ENCODE results near the gene PNMT.

PNMT gene

DNA sequence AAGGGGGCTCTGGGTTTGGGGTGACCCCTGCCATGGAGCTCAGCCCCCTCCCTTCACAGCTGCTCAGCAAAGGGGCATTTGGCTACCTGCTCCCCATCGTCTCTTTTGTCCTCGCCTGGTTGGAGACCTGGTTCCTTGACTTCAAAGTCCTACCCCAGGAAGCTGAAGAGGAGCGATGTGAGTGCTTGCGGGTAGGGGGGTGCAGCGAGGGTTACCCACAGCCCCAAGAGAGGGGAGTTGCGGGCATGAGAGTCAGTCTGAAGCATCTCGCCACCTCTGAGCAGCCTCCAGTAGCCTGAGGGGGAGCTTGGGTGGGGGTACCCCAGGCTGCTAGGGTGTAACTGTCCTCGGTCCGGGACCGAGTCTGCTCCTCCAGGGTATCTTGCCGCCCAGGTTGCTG lies 9.9 kb upstream of the PNMT start:
- DNase-seq, result no peak

DNA sequence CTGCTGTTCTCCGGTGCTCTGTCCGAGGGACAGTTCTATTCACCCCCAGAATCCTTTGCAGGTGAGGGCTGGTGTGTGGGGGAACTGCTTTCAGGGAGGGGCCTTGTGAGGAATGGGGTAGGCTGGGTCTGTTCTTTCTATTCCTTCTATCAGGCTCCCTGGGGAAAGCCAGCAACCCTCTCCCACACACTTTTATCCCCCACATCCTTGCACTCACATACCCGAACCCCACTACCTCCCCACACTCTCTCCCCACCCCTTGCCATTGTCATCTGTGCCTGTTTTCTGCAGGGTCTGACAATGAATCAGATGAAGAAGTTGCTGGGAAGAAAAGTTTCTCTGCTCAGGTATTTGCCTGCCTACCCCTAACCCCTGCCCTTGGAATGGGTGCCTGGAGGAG lies 9.5 kb upstream of the PNMT start:
- no peak for DNase-seq

DNA sequence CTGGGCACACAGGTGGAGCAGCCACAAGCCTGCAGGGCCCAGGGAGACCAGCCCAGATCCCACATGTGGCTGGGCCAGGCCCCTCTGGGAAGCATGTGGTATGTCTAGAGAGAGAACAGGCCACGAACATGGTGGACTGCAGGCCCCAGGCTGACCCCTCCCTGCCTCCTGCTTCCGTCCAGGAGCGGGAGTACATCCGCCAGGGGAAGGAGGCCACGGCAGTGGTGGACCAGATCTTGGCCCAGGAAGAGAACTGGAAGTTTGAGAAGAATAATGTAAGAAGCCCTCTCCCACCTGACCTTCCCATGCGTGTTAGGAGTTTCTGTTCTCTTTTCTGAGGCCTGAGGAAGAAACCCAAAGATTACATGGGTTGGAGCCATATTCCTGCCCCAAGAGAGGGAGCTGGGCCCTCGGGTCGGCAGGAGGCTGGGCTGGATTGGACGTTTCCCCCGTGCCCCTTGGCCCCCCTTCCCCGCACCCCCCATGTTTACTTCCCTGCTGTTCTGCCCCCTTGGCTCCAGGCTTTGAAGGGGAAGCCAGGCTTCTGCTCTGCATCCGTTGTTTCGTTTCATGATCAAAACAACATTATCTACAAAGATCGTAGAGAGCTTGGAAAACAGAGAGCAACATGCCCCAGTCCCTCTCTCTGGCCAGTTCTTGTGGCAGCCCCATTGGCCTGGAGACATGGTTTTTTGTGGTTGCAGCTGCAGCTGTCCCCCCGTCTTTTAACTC lies 8.8 kb upstream of the PNMT start:
- DNase-seq, result no peak

DNA sequence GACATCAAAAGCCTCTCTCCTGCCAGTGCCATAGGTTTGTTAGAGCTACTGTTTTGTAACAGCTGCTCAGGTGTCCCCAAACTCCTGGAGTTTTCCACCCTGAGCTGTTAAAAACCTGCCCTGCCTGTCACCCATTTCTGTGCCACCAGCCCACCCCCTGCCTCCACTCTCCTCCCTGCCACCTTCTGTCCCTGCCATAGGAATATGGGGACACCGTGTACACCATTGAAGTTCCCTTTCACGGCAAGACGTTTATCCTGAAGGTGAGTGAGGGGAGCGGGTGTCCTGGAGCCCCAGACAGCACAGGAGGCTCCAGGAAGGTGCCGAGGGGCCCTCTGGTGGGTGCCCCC lies 8.3 kb upstream of the PNMT start:
- DNase-seq, result no peak

DNA sequence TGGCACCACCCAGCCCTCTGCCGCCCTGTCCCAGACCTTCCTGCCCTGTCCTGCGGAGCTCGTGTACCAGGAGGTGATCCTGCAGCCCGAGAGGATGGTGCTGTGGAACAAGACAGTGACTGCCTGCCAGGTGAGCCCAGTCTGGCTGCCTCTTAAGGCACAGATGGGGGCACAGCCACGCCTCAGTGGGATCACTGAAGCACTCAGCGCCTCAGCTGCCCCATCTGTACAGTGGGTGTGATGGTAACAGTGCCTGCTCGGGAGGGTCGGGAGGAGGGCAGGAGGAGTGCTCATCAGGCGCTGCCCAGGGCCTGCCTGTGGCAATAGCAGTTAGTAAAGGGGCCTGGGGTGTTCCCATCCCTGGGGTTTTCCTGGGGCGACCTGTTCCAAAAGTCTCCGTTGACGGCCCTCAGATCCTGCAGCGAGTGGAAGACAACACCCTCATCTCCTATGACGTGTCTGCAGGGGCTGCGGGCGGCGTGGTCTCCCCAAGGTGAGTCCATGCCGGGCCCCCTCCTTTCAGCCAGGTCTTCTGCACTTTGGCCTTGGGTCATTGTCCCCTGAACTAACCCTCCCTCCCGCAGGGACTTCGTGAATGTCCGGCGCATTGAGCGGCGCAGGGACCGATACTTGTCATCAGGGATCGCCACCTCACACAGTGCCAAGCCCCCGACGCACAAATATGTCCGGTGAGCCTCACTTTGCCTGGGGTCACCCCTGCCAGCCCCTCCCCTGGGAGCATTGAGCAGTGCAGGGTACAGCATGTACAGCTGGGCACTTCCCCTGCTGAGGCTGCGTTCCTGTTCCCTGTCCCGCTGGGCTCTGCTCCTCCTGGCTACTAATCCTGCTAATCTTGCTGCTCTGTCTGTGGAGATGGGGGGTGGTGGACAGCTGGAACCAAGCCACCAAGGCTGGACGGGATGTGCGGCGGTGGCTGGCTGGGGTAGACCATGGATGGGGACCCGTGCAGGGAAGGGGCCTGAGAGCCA lies 7.6 kb upstream of the PNMT start:
- no peak for DNase-seq

DNA sequence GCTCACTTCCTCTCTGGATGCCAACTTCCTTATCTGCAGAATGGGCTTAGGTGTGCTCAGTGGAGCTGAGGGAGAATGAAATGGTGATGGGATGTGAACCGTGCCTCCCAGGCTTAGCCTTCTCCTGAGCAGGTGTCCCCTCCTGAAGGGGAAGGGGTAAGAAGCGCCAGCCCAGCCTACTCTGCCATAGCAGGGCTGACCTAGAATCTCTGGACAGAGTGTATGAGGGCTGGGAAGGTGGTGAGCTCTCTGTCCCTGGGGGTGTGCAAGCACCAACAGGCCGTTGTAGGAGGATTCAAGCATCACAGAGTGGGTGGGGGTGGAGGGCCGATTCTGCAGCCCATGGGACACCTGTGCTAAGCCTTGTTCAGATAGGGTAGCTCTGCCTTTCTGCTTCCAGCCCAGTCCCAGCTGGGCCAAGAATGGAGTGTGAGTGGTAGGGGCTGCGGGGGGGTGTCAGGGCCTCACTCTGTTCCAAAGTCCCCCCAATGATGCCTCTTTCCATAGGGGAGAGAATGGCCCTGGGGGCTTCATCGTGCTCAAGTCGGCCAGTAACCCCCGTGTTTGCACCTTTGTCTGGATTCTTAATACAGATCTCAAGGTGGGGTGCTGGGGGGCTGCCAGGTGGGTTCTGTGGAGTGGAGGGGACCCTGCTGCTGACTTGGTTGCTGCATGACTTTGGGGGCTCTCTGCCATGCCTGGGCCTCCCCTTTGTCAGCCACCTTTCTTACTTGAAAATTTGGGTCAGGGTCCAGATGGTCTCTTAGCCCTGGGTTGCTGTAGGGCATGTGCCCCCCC lies 6.3 kb upstream of the PNMT start:
- no peak for DNase-seq

DNA sequence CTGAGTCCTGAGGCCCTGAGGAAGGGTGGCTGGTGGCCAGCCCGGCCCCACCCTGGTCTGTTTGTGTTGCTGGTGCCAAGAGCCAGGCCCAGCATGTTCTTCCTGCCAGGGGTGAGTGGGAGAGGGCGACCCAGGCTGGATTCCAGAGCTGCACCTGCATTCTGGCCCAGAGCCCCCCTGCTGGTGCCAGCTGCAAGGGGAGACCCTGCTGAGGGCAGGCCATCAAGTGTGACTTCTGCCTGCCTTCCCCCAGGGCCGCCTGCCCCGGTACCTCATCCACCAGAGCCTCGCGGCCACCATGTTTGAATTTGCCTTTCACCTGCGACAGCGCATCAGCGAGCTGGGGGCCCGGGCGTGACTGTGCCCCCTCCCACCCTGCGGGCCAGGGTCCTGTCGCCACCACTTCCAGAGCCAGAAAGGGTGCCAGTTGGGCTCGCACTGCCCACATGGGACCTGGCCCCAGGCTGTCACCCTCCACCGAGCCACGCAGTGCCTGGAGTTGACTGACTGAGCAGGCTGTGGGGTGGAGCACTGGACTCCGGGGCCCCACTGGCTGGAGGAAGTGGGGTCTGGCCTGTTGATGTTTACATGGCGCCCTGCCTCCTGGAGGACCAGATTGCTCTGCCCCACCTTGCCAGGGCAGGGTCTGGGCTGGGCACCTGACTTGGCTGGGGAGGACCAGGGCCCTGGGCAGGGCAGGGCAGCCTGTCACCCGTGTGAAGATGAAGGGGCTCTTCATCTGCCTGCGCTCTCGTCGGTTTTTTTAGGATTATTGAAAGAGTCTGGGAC lies 5.5 kb upstream of the PNMT start:
- no peak for DNase-seq

DNA sequence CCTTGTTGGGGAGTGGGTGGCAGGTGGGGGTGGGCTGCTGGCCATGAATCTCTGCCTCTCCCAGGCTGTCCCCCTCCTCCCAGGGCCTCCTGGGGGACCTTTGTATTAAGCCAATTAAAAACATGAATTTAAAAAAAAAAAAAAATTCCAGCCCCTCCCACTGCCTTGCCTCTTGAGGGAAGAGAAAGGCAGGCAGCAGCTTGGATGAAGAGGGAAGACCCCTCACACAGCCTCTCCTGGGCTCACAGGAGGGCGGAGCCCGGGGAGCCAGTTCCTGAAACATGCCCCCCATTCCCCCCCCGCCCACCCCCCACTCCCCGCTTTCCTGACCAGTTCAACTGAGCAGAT lies 4.9 kb upstream of the PNMT start:
- no peak for DNase-seq

DNA sequence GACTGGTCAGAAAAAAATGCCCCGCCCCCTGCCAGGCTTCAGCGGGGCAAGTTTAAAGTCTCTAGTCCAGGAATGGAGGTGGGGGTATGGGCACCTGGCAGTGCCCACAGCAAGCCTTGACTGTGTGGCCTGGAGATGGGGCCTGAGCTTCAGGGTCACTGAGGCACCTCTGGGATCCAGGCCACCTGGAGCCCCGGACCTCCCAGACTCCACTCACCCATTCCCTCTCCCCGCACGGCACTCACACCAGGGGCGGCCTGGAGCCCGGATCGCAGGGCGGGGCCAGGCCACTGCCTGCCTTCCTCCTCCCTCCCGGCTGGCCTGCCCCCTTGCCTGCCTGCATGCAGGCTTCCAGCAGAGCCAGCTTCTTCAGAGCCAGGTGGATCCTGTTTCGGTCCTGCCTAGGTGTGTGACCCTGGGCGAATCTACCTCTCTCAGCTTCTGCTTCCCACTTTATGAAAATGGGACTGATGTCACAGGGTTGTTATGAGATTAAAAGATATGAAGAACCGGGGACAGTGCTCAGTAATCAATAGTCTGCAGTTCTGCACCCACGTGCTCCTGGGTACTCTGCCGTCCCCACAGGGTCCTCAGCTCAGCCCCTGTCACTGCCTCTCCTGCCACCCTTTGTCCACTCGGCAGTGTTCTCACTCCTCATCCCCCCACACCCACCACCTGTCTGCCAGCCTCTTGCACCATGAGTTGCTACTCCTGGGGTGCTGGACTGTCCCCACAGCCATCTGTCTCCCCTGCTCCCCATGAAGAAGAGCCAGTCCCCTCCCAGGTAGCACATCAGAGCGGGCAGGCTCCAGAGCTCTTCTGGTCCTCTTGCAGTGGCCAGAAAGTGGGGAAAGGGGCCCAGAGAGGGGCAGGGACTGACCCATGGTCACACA lies 4.3 kb upstream of the PNMT start:
- DNase-seq, result no peak

DNA sequence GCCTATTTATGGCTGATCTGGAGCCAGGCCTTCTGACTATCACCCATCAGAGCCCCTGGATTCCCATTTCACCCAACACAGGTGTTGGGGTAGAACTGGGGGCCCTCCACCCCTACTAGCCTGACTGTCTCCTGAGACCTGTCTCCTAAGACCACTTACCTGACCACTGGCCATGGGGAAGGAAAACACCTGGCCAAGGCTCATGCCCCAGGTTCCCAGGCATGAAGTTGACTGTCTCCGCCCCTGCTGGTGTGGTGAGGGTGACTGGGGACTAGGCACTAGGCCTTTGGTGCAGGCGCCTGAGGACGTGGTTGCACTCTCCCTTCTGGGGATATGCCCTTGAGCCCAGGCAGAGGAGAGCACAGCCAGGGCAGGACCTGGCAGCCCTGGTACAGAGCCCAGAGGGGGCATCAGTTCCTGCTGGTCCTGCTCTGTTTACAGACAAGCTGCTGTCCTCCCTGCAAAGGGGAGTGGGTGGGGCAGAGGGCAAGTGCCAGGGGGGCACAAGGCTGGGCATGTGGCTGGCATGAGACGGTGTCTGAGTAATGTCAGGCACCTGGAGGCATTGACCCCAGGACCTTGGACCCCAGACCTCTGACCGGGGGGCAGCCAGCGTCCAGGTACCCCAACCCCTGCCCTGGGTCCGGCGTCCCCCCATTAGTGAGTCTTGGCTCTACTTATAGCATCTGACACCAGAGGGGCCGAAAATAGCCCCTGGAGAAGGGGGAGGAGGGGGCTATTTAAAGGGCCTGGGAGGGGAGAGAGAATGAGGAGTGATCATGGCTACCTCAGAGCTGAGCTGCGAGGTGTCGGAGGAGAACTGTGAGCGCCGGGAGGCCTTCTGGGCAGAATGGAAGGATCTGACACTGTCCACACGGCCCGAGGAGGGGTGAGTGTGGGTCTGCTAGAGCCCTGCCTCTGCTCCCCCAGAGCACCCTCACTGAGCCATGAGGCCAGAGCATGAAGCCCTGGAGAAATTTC lies 3.4 kb upstream of the PNMT start, which contains the start of gene TCAP:
TCAP (plus strand) TSS at position 769 of the 981 bp plus-strand sequence; CDS start at position 780, 11 bp downstream.
- no peak for DNase-seq

DNA sequence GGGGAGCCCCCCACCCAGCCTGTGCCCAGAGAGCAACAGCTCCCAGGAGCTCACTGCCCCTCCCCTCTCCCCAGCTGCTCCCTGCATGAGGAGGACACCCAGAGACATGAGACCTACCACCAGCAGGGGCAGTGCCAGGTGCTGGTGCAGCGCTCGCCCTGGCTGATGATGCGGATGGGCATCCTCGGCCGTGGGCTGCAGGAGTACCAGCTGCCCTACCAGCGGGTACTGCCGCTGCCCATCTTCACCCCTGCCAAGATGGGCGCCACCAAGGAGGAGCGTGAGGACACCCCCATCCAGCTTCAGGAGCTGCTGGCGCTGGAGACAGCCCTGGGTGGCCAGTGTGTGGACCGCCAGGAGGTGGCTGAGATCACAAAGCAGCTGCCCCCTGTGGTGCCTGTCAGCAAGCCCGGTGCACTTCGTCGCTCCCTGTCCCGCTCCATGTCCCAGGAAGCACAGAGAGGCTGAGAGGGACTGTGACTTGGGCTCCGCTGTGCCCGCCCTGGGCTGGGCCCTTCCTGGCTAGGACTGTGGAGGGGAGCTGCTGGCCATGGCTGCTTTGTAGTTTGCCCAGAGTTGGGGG lies 2.5 kb upstream of the PNMT start:
- DNase-seq, result no peak

DNA sequence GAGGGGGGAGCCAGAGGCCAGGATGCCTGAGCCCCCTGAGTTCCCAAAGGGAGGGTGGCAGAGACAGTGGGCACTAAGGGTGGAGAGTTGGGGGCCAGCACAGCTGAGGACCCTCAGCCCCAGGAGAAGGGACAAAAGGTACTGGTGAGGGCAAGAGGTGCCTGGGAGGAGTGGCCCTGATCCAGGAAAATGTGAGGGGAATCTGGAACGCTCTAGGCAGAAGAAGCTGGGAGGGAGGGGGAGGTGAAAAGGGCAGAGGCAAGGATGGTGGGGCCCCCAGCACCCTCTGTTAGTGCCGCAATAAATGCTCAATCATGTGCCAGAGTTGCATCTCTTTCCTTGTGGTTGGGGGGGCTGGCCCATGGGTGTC lies 2.0 kb upstream of the PNMT start:
- DNase-seq, result no peak

DNA sequence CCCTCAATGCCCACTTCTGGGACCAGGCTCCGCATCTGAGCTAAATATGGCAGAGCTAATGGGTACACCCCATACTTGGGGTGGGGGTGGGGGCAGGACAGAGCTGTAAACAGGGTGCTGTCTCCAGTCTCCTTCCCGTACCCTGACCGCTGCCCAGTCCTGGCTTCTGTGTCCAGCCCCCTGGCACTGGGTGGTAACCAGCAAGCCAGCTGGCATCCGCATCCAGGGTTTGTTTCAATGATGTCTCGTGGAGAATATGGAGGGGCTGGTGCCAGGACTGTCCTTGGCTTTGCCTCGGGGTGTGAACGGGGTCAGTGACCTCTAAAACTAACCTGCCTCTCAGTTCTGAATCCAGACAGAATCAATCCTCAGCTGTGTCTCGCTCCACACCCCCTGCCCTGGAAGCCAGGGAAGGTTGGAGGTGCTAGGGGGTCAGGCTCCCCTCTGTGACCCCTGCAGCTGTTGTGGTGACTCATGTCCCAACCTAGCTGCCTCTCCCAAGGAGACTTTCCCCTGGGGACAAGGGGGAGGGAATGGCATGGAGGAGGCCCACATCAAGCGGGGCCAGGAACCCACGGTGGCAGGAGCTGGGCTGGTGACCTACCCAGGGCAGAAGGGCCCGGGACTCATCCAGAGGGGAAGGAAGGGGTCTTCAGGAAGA lies 1.5 kb upstream of the PNMT start:
- no peak for DNase-seq

DNA sequence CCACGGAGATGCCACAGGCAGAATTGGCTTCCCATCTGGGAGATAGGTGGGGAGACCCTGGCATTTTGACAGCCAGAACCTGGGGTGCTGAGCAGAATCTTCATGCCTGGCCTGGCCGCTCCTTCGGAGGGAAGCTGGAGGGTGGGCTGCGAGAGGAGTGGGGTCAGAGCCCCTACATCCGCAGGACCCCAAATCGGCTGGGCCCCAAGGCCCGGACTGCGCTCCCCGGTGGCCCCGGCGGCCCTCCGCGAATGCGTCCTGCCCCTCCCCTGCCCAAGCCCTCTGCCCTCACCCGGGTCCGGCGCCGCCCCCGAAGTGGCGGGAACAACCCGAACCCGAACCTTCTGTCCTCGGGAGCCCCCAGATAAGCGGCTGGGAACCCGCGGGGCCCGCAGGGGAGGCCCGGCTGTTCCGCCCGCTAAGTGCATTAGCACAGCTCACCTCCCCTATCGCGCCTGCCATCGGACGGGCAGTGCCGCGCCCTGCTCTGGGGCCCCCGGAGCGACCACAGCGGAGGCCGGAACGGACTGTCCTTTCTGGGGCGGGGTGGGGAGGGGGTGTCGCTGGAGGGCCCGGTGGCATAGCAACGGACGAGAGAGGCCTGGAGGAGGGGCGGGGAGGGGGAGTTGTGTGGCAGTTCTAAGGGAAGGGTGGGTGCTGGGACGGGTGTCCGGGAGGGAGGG lies 850 bp upstream of the PNMT start:
- DNase-seq, result no peak

DNA sequence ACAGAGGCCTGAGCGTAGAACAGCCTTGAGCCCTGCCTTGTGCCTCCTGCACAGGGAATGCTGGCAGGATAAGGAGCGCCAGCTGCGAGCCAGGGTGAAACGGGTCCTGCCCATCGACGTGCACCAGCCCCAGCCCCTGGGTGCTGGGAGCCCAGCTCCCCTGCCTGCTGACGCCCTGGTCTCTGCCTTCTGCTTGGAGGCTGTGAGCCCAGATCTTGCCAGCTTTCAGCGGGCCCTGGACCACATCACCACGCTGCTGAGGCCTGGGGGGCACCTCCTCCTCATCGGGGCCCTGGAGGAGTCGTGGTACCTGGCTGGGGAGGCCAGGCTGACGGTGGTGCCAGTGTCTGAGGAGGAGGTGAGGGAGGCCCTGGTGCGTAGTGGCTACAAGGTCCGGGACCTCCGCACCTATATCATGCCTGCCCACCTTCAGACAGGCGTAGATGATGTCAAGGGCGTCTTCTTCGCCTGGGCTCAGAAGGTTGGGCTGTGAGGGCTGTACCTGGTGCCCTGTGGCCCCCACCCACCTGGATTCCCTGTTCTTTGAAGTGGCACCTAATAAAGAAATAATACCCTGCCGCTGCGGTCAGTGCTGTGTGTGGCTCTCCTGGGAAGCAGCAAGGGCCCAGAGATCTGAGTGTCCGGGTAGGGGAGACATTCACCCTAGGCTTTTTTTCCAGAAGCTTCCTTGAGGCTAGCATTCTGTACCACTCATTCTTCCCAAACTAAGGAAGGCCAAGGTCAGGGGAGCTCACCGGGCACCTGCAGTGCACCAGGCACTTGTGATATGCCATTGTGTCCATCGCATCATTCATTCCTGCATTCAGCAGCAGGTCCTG lies 1.9 kb downstream of the PNMT start:
- DNase-seq, result no peak

DNA sequence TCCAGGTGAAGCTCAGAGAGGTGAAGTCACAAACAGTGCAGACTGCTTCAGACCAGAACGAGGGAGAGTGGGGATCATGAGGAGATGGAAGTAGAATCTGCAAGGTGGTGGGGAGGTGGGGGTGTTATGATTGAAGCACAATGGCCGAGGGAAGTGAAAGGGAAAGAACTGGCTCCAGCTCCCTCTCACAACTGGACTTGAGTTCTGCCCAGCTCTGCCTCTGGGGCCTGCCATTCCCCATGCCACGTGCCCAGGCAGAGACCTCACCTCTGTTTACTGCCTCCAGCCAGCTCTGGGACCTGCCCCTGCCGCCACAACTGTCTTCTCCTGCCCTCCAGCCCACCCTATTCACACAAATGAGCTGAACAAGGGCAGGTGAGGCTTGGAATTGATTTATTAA lies 2.5 kb downstream of the PNMT start:
- DNase-seq, result no peak

DNA sequence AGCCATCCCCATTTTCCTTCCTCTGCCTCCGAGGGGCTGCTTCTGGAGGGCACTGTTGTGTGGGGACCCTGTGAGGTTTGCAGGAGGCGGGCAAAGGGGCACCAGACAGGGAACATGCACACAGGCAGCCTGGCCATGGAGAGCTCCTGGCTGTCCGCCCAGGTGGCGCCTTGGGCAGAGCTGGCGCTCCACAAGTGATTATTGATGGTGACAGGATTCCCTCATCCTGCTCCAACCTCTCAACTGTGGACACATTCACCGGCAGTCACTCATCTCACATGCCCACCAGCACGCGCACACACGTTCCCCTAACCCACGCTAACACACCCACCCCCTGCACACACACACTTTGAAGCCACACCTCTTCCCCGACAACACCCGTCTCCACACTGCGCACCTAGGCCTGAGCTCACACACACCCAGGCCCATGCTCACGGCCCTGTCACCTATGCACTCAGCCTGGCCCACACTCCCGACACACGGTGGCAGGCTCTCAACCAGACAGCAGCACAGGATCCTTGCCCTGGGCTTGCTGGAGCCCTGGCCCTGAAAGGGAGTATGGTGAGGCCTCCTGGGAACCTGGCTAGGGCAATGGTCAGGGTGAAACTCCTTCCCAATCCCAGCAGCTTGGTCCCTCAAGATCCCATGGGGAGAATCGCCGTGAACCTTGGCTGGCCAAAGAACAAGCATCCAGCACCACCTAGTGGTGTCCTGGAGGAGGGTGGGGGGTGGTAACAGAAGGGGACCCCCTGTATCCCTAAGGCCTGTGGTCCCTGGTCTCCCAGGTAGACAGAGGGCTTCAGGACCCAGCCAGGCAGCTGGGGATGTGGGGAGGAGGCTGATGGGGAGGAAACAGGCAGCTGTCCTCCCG lies 3.6 kb downstream of the PNMT start:
- DNase-seq, result no peak
